A673 (cell line): ENCODE data around the gene DENND1A.

Experiments
- CTCF ChIP-seq: fragments of 300-800, 200-600 bp; sonication (generic); conservative IDR thresholded peaks from 2 replicates; pipeline ENCODE4 v1.5.1; 2017; ENCODE audit warnings: low read depth, mild to moderate bottlenecking, antibody characterized with exemption, low read length, moderate library complexity, mixed read lengths
- EZH2 ChIP-seq: fragments of 200-600 bp; sonication (generic); IDR thresholded peaks from 2 replicates; pipeline ENCODE4 v1.6.1; 2017; ENCODE audit warnings: borderline replicate concordance, low read depth, mild to moderate bottlenecking, mixed read lengths, antibody characterized with exemption, low read length; ENCODE audit not compliant: poor library complexity, severe bottlenecking

DNA sequence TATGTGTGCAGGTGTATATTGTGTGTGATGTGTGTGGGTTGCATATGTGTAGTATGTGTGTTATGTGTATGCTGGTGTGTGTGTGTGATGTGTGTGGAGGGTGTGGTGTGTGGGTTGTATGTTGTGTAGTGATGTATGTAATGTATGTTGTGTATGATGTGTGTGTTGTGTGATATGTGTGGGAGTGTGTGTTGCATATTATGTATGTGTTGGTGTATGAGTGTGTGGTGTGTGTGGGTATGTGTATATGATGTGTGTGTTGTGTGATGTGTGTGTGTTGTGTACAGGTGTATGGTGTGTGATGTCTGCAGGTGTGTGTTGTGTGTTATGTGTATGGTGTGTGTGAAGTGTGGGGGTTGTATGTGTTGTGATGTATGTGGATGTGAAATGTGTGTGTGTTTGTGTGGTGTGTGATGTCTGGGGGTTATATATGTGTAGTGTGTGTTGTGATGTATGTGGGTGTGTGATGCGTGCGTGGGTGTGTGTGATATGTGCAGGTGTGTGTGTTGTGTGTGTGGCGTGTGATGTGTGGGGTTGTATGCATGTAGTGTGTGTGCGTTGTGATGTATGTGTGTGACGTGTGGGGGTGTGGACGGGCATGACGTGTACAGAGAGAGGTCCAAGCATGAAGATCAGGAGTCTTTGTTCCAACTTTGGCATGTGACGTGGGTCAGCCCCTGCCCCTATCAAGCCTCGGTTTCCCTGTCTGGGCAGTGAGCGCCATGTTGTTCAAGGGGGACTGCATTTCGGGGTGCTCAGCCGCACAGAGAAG is 582.5 kb downstream of the DENND1A start:
- TF ChIP-seq CTCF, result no peak
- no peak for TF ChIP-seq EZH2
